SK-N-SH treated with all-trans-retinoic acid at 6 μM for 48 hours (cell line): ENCODE measurements around the gene ANGPT4.

Source experiments
- ATAC-seq: fragments of 200-7000 bp; cut with Tn5 transposase; 3 replicates; pipeline ENCODE4 v1.9.1; 2020; ENCODE audit warnings: mild to moderate bottlenecking, moderate library complexity
- ARNTL ChIP-seq: fragments of 450-650 bp; formaldehyde crosslinking; IDR thresholded peaks from 2 replicates; pipeline ENCODE4 v1.5.0; 2020; ENCODE audit warnings: low read depth, mild to moderate bottlenecking, moderate library complexity, borderline replicate concordance
- BACH2 ChIP-seq: fragments of 250-450 bp; sonication (Bioruptor Pico); IDR thresholded peaks from 2 replicates; pipeline ENCODE4 v1.9.0; 2021; ENCODE audit warnings: mild to moderate bottlenecking, borderline replicate concordance
- CREB5 ChIP-seq: fragments of 250-450 bp; sonication (Bioruptor Pico); IDR thresholded peaks from 2 replicates; pipeline ENCODE4 v1.5.1; 2020; ENCODE audit warnings: low read depth, mild to moderate bottlenecking, moderate library complexity
- CSDC2 ChIP-seq: fragments of 250-450 bp; sonication (Bioruptor Pico); IDR thresholded peaks from 2 replicates; pipeline ENCODE4 v1.5.0; 2020; ENCODE audit warnings: mild to moderate bottlenecking, moderate library complexity
- CSRNP3 ChIP-seq: fragments of 250-450 bp; sonication (Bioruptor Pico); IDR thresholded peaks from 2 replicates; pipeline ENCODE4 v1.5.1; 2021; ENCODE audit warnings: mild to moderate bottlenecking, moderate library complexity
- ESRRG ChIP-seq: fragments of 250-450 bp; sonication (Bioruptor Pico); IDR thresholded peaks from 2 replicates; pipeline ENCODE4 v1.6.1; 2021; ENCODE audit warnings: mild to moderate bottlenecking
- GLIS3 ChIP-seq: fragments of 250-450 bp; sonication (Bioruptor Pico); IDR thresholded peaks from 2 replicates; pipeline ENCODE4 v1.5.0; 2020; ENCODE audit warnings: mild to moderate bottlenecking, moderate library complexity
- ISL1 ChIP-seq: fragments of 250-450 bp; sonication (Bioruptor Pico); IDR thresholded peaks from 2 replicates; pipeline ENCODE4 v2.1.2; 2022; ENCODE audit warnings: mild to moderate bottlenecking, moderate library complexity
- OSR1 ChIP-seq: fragments of 250-450 bp; sonication (Bioruptor Pico); IDR thresholded peaks from 2 replicates; pipeline ENCODE4 v1.8.0; 2022; ENCODE audit warnings: moderate library complexity, mild to moderate bottlenecking, inconsistent platforms
- PPARA ChIP-seq: fragments of 250-450 bp; sonication (Bioruptor Pico); IDR thresholded peaks from 2 replicates; pipeline ENCODE4 v1.5.0; 2020; ENCODE audit warnings: mild to moderate bottlenecking, borderline replicate concordance
- RARB ChIP-seq: fragments of 250-450 bp; sonication (Bioruptor Pico); IDR thresholded peaks from 2 replicates; pipeline ENCODE4 v1.8.0; 2021; ENCODE audit warnings: mild to moderate bottlenecking, moderate library complexity
- SNAI2 ChIP-seq: fragments of 250-450 bp; sonication (Bioruptor Pico); IDR thresholded peaks from 2 replicates; pipeline ENCODE4 v1.5.0; 2020; ENCODE audit warnings: mild to moderate bottlenecking, moderate library complexity
- TOX ChIP-seq: fragments of 250-450 bp; sonication (Bioruptor Pico); IDR thresholded peaks from 2 replicates; pipeline ENCODE4 v1.8.0; 2021; ENCODE audit warnings: mild to moderate bottlenecking, moderate library complexity, borderline replicate concordance
- TSHZ2 ChIP-seq: fragments of 250-450 bp; sonication (Bioruptor Pico); IDR thresholded peaks from 2 replicates; pipeline ENCODE4 v1.5.0; 2020; ENCODE audit warnings: mild to moderate bottlenecking, moderate library complexity
- ZFP3 ChIP-seq: fragments of 250-450 bp; sonication (Bioruptor Pico); IDR thresholded peaks from 2 replicates; pipeline ENCODE4 v1.5.0; 2020; ENCODE audit warnings: mild to moderate bottlenecking, moderate library complexity
- ZFP30 ChIP-seq: fragments of 450-650 bp; formaldehyde crosslinking; IDR thresholded peaks from 2 replicates; pipeline ENCODE4 v1.5.0; 2022; ENCODE audit warnings: mild to moderate bottlenecking, moderate library complexity
- ZNF8 ChIP-seq: fragments of 450-650 bp; formaldehyde crosslinking; IDR thresholded peaks from 2 replicates; pipeline ENCODE4 v1.5.0; 2020; ENCODE audit warnings: mild to moderate bottlenecking, moderate library complexity
- TF ChIP-seq, protein P1 (sequence below): fragments of 250-450 bp; sonication (Bioruptor Pico); IDR thresholded peaks from 2 replicates; pipeline ENCODE4 v1.8.0; 2021; ENCODE audit warnings: low read depth, mild to moderate bottlenecking, moderate library complexity, borderline replicate concordance
- TF ChIP-seq, protein P2 (sequence below): fragments of 250-450 bp; sonication (Bioruptor Pico); IDR thresholded peaks from 2 replicates; pipeline ENCODE4 v1.8.0; 2020; ENCODE audit warnings: mild to moderate bottlenecking, moderate library complexity, borderline replicate concordance

The ANGPT4 gene

GRCh38 chr20:872855-873520 lies 43.1 kb downstream of the ANGPT4 start (continued):
- TF ChIP-seq CREB5 (CRISPR knock-in tag) = no peak
- TF ChIP-seq TOX (CRISPR knock-in tag) = no peak
- TF ChIP-seq SNAI2 (CRISPR knock-in tag) = no peak
- TF ChIP-seq ARNTL (CRISPR knock-in tag) = no peak
- no peak for TF ChIP-seq CSDC2 (CRISPR knock-in tag)
- no peak for TF ChIP-seq ZFP3

DNA sequence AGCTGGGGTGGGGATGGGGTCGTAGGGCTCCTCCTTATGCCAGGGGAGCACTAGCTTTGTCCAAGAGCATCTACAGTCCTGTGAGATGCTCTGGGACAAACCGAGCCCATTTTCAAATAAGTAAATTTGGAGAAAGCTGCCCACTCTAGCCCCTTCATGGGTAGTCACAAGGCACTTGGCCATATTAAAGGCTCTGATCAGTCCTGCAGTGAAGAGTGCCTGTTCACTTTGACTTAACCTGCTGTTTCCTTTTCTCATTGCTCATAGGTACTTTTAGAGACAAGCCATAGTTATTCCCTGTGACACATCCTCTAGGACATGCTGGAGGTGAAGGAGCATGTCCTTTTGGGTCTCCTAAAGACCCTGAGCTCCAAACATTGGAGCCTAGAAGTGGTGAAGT lies 44.2 kb downstream of the ANGPT4 start:
- no peak for ATAC-seq
- no peak for TF ChIP-seq TOX (CRISPR knock-in tag)
- TF ChIP-seq, protein P1, sequence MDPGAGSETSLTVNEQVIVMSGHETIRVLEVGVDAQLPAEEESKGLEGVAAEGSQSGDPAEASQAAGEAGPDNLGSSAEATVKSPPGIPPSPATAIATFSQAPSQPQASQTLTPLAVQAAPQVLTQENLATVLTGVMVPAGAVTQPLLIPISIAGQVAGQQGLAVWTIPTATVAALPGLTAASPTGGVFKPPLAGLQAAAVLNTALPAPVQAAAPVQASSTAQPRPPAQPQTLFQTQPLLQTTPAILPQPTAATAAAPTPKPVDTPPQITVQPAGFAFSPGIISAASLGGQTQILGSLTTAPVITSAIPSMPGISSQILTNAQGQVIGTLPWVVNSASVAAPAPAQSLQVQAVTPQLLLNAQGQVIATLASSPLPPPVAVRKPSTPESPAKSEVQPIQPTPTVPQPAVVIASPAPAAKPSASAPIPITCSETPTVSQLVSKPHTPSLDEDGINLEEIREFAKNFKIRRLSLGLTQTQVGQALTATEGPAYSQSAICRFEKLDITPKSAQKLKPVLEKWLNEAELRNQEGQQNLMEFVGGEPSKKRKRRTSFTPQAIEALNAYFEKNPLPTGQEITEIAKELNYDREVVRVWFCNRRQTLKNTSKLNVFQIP (CRISPR knock-in tag) = no peak

DNA sequence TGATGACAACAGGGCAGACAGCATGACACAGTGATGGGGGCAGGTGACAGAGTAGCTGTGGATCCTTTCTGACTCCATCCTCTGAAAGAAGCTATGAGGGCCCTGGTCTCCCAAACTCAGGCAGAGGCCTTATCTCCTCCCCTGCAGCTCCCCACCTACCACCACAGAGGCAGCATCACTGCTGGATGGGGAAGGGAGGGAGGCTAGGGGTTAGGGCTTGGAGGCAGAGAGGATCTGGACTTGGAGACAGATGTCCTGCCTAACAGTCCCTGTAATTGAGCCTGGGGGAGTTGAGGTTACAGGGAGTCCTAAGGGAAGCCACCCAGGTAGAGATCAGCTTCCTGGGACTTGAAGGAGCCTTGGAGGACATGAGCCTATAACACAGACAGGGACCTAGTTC lies 44.7 kb downstream of the ANGPT4 start:
- TF ChIP-seq ISL1 (CRISPR knock-in tag) = no peak
- TF ChIP-seq ZNF8 (CRISPR knock-in tag) = no peak
- no peak for TF ChIP-seq OSR1 (CRISPR knock-in tag)
- TF ChIP-seq PPARA (CRISPR knock-in tag) = no peak
- TF ChIP-seq, protein P1 (CRISPR knock-in tag) = no peak
- TF ChIP-seq ZFP3 = no peak
- TF ChIP-seq, protein P2, sequence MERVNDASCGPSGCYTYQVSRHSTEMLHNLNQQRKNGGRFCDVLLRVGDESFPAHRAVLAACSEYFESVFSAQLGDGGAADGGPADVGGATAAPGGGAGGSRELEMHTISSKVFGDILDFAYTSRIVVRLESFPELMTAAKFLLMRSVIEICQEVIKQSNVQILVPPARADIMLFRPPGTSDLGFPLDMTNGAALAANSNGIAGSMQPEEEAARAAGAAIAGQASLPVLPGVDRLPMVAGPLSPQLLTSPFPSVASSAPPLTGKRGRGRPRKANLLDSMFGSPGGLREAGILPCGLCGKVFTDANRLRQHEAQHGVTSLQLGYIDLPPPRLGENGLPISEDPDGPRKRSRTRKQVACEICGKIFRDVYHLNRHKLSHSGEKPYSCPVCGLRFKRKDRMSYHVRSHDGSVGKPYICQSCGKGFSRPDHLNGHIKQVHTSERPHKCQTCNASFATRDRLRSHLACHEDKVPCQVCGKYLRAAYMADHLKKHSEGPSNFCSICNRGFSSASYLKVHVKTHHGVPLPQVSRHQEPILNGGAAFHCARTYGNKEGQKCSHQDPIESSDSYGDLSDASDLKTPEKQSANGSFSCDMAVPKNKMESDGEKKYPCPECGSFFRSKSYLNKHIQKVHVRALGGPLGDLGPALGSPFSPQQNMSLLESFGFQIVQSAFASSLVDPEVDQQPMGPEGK = no peak
- no peak for TF ChIP-seq BACH2
- no peak for TF ChIP-seq TSHZ2 (CRISPR knock-in tag)
- TF ChIP-seq RARB = no peak
- no peak for TF ChIP-seq ZFP30
- no peak for TF ChIP-seq CSRNP3
- TF ChIP-seq ESRRG (CRISPR knock-in tag) = no peak
- TF ChIP-seq GLIS3 (CRISPR knock-in tag) = no peak
- ATAC-seq = no peak
